NT2/D1 (cell line): Measurements from ENCODE around the gene CNNM1.

Experiments used
- YY1 ChIP-seq: IDR thresholded peaks from 2 replicates; pipeline ENCODE4 v1.6.1; 2011; ENCODE audit not compliant: insufficient read length, insufficient read depth
- ZNF274 ChIP-seq: IDR thresholded peaks from 2 replicates; pipeline ENCODE4 v1.6.1; 2011; ENCODE audit warnings: mild to moderate bottlenecking, low read depth, low read length

DNA sequence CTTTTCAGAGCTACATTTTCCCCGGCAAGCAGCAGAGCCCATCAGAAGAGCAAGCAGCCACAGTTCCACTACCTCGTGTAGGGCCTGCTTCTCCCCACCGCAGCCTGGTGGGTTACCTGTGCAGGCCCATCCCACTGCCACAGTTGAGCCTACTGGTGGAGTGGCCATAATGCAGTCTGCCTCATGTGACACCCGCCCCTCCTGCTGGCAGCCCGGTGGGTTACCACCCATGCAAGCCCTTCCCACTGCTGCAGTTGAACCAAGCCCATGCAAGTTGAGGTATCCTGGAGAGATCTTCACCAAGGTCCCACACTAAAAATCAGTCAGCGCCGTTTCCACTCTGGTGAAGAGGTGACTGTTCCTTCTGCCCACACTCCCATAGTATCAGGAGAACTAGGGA is 32.1 kb upstream of the CNNM1 start:
- no peak for TF ChIP-seq YY1
- no peak for TF ChIP-seq ZNF274
